ENCODE results near the gene FZR1. TPM values are rescaled to one million over a fixed set of nuclear protein-coding genes. Genes with fewer than 3 reads are reported as not detected.

The FZR1 gene
- total and polyA plus RNA-seq, 9 of the 15 experiments (the other 6 are each of a cell fraction or from before 2014, with no cell fraction given): 0.18 to 48.0 (median 22.2) TPM

DNA sequence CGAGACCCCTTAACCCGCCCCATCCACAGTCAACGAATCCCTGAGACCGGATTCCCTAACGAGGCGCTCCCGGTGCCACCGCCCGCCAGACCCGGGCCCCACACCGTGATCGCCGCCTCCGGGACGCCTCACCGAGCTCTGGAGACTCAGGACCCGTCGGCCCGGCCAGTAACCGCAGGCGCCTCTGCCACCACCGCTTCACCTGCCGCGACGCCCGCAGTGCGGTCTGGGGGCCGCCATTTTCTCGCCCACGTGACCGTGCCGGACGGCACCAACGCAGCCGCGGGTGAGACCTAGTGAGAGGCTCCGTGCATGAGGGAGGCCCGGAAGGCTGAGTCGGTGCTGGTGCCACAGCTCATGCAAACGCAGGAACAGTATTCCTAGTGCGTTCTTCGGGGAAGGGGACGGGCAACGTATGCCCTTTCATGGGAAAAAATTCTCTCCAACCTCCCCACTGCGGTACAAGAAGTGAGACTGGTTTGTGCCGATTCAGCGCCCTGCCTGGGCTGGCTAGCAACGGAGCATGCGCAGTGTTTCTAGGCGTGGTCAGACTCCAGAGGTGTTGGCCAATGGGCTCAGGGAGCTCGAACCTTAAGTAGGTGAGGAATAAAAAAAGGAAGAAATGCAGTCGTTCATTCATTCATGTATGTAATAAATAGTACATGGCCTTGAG, 5.5 kb upstream of the FZR1 start, which contains the start of gene DOHH (continued):
- no peak for TF ChIP-seq COPS2 (conservative IDR thresholded peaks at IDR 0.05)
- 0 out of 2 replicates have a peak, but pooled peaks have one; percentile 18 for TF ChIP-seq TSHZ1 (CRISPR knock-in tag; IDR thresholded peaks at IDR 0.05)
- TF ChIP-seq CREB1 (IDR thresholded peaks at IDR 0.05): peak; percentile 22; the same call in 1 of the 2 replicates
- TF ChIP-seq CREB1 (CRISPR knock-in tag; IDR thresholded peaks at IDR 0.05): peak; percentile 42; the same call in 1 of the 2 replicates
- peak; percentile 85 for TF ChIP-seq CBFA2T2 (conservative IDR thresholded peaks at IDR 0.05)
- TF ChIP-seq NR4A1 (CRISPR knock-in tag; IDR thresholded peaks at IDR 0.05): 0 out of 2 replicates have a peak, but pooled peaks have one; percentile 82
- no peak for TF ChIP-seq NR4A1 (tag; IDR thresholded peaks at IDR 0.05)
- TF ChIP-seq KDM5B (IDR thresholded peaks at IDR 0.05; ENCODE audit: insufficient replicate concordance, low read depth, low read length): peak; percentile 95
- TF ChIP-seq ZBTB8A (IDR thresholded peaks at IDR 0.05; ENCODE audit: partially characterized antibody): no peak
- peak; percentile 52; the same call in 1 of the 2 replicates for TF ChIP-seq SMAD4 (CRISPR knock-in tag; conservative IDR thresholded peaks at IDR 0.05)
- 0 out of 2 replicates have a peak, but pooled peaks have one; percentile 66 for TF ChIP-seq TGIF2 (CRISPR knock-in tag; IDR thresholded peaks at IDR 0.05)
- peak; percentile 80; the same call in 1 of the 2 replicates for TF ChIP-seq FOXP1 (CRISPR knock-in tag; IDR thresholded peaks at IDR 0.05)
- peak; percentile 89 for TF ChIP-seq HMGN3 (IDR thresholded peaks at IDR 0.05; ENCODE audit: borderline replicate concordance, extremely low read depth, insufficient read length, low read depth, low read length)
- peak; percentile 100 for TF ChIP-seq ZBTB1 (CRISPR knock-in tag; IDR thresholded peaks at IDR 0.05; ENCODE audit: borderline replicate concordance, low read depth)
- peak; percentile 93 for TF ChIP-seq MYC (IDR thresholded peaks at IDR 0.05; ENCODE audit: low read depth, low read length)
- TF ChIP-seq MYC (CRISPR knock-in tag; IDR thresholded peaks at IDR 0.05; ENCODE audit: borderline replicate concordance, low read depth): peak; percentile 90; the same call in 1 of the 2 replicates
- TF ChIP-seq, protein P1, sequence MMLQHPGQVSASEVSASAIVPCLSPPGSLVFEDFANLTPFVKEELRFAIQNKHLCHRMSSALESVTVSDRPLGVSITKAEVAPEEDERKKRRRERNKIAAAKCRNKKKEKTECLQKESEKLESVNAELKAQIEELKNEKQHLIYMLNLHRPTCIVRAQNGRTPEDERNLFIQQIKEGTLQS (IDR thresholded peaks at IDR 0.05): peak; percentile 75
- TF ChIP-seq, protein P1 (CRISPR knock-in tag; conservative IDR thresholded peaks at IDR 0.05): no peak; the same call in 1 of the 2 replicates
- TF ChIP-seq POLR2H (tag; IDR thresholded peaks at IDR 0.05; ENCODE audit: low read depth): peak; percentile 68; the same call in 1 of the 2 replicates
- peak; percentile 59; the same call in 1 of the 2 replicates for TF ChIP-seq RFX1 (IDR thresholded peaks at IDR 0.05)
- TF ChIP-seq, protein P2, sequence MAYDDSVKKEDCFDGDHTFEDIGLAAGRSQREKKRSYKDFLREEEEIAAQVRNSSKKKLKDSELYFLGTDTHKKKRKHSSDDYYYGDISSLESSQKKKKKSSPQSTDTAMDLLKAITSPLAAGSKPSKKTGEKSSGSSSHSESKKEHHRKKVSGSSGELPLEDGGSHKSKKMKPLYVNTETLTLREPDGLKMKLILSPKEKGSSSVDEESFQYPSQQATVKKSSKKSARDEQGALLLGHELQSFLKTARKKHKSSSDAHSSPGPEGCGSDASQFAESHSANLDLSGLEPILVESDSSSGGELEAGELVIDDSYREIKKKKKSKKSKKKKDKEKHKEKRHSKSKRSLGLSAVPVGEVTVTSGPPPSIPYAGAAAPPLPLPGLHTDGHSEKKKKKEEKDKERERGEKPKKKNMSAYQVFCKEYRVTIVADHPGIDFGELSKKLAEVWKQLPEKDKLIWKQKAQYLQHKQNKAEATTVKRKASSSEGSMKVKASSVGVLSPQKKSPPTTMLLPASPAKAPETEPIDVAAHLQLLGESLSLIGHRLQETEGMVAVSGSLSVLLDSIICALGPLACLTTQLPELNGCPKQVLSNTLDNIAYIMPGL (CRISPR knock-in tag; IDR thresholded peaks at IDR 0.05): peak; percentile 90; the same call in 1 of the 2 replicates
- TF ChIP-seq OTX1 (CRISPR knock-in tag; IDR thresholded peaks at IDR 0.05): 0 out of 2 replicates have a peak, but pooled peaks have one; percentile 63
